CD14-positive monocyte (primary cell): ENCODE data around the gene TMED8. TPM values are rescaled to one million over a fixed set of nuclear protein-coding genes. Genes with fewer than 3 reads are reported as not detected.

Experiments
- DNase-seq, 3 donors: peaks; one replicate each; pipeline ENCODE4 v3.0.0-alpha.2; 2011 to 2022
- H2AFZ ChIP-seq: 2 replicates; pipeline ENCODE4 v1.6.0; 2012; ENCODE audit warnings: mild to moderate bottlenecking, low read depth, low read length, inconsistent platforms; ENCODE audit not compliant: insufficient read depth, poor library complexity, severe bottlenecking
- H3K27ac ChIP-seq, 2 donors: 1 replicate in 1 of 2; 2 replicates in 1 of 2; pipeline ENCODE4 v1.5.1; 2012 to 2013; ENCODE audit warnings: low read length in 2 of 2, control low read depth in 1 of 2, inconsistent platforms in 1 of 2, low read depth in 1 of 2, mild to moderate bottlenecking in 1 of 2
- H3K27me3 ChIP-seq, 2 donors: one replicate each; pipeline versions ENCODE4 v1.6.0 to v1.6.1; 2011 to 2013; ENCODE audit warnings: low read length in 2 of 2; ENCODE audit not compliant: control insufficient read depth in 2 of 2, insufficient read depth in 2 of 2
- H3K36me3 ChIP-seq, 2 donors: replicated peaks in 1 of 2; 1 replicate in 1 of 2; 2 replicates in 1 of 2; pipeline versions ENCODE4 v1.5.1 to v1.6.1; 2012 to 2013; ENCODE audit warnings: low read length in 2 of 2, control low read depth in 1 of 2, inconsistent platforms in 1 of 2, mild to moderate bottlenecking in 1 of 2; ENCODE audit not compliant: insufficient read depth in 2 of 2, control insufficient read depth in 1 of 2
- H3K4me1 ChIP-seq, 2 donors: 1 replicate in 1 of 2; 2 replicates in 1 of 2; pipeline versions ENCODE4 v1.5.1 to v1.6.1; 2012 to 2013; ENCODE audit warnings: low read length in 2 of 2, control low read depth in 1 of 2, inconsistent platforms in 1 of 2, mild to moderate bottlenecking in 1 of 2, moderate library complexity in 1 of 2; ENCODE audit not compliant: insufficient read depth in 2 of 2, control insufficient read depth in 1 of 2
- H3K4me2 ChIP-seq: replicated peaks from 2 replicates; pipeline ENCODE3; 2012; ENCODE audit warnings: low read length, moderate library complexity, mild to moderate bottlenecking; ENCODE audit not compliant: poor library complexity, severe bottlenecking; ENCODE audit errors: extremely low read depth
- H3K4me3 ChIP-seq, 3 experiments: fragments of 200-600 bp in 1 of 3; sonication (generic) in 1 of 3; replicated peaks in 1 of 3; 1 replicate in 2 of 3; 2 replicates in 1 of 3; pipeline ENCODE4 v1.5.1; 2011 to 2013; ENCODE audit warnings: low read length in 3 of 3, mild to moderate bottlenecking in 3 of 3, control low read depth in 2 of 3, low read depth in 2 of 3, inconsistent platforms in 1 of 3, moderate library complexity in 1 of 3
- H3K79me2 ChIP-seq: 2 replicates; pipeline ENCODE4 v1.6.0; 2012; ENCODE audit warnings: mild to moderate bottlenecking, control low read depth, inconsistent platforms, low read length, moderate library complexity; ENCODE audit not compliant: insufficient read depth
- H3K9ac ChIP-seq: 2 replicates; pipeline ENCODE4 v1.6.0; 2017; ENCODE audit warnings: low read length, mild to moderate bottlenecking; ENCODE audit not compliant: insufficient read depth, poor library complexity, severe bottlenecking
- H3K9me3 ChIP-seq, 2 donors: replicated peaks in 1 of 2; 1 replicate in 1 of 2; 2 replicates in 1 of 2; pipeline versions ENCODE4 v1.5.1 to v1.6.1; 2012 to 2013; ENCODE audit warnings: low read length in 2 of 2, control low read depth in 1 of 2; ENCODE audit not compliant: control insufficient read depth in 1 of 2, insufficient read depth in 1 of 2
- H4K20me1 ChIP-seq: 2 replicates; pipeline ENCODE4 v1.6.0; 2012; ENCODE audit warnings: mild to moderate bottlenecking, low read length, control low read depth, moderate library complexity; ENCODE audit not compliant: insufficient read depth
- H3K27ac Mint-ChIP-seq, 7 donors: one replicate each; pipeline ENCODE4 v1.8.0; 2020; ENCODE audit warnings: mild to moderate bottlenecking in 7 of 7, mixed read lengths in 7 of 7, moderate library complexity in 6 of 7, inconsistent platforms in 2 of 7
- H3K27me3 Mint-ChIP-seq, 3 donors: one replicate each; pipeline ENCODE4 v1.8.0; 2021 to 2022; ENCODE audit warnings: low read depth in 3 of 3, mild to moderate bottlenecking in 3 of 3, mixed read lengths in 3 of 3, moderate library complexity in 3 of 3, inconsistent platforms in 1 of 3
- H3K36me3 Mint-ChIP-seq, 2 donors: one replicate each; pipeline ENCODE4 v1.8.0; 2020; ENCODE audit warnings: mixed read lengths in 2 of 2, inconsistent platforms in 1 of 2, mild to moderate bottlenecking in 1 of 2
- H3K4me1 Mint-ChIP-seq: one replicate; pipeline ENCODE4 v1.8.0; 2020; ENCODE audit warnings: mild to moderate bottlenecking, mixed read lengths
- H3K4me3 Mint-ChIP-seq, 2 donors: one replicate each; pipeline ENCODE4 v1.8.0; 2020; ENCODE audit warnings: mild to moderate bottlenecking in 2 of 2, mixed read lengths in 2 of 2, moderate library complexity in 1 of 2
- H3K9me3 Mint-ChIP-seq, 7 donors: one replicate each; pipeline ENCODE4 v1.8.0; 2020 to 2022; ENCODE audit warnings: mixed read lengths in 7 of 7, mild to moderate bottlenecking in 6 of 7, moderate library complexity in 6 of 7, inconsistent platforms in 2 of 7
- CTCF ChIP-seq: fragments of 200-600 bp; IDR thresholded peaks from one replicate; pipeline ENCODE4 v1.8.0; 2022; ENCODE audit warnings: antibody characterized with exemption, mild to moderate bottlenecking
- WGBS: methylation state at CpG from one replicate; pipeline ENCODE4 v1.1.5; 2013; ENCODE audit warnings: missing lambda C conversion rate; ENCODE audit not compliant: insufficient coverage; 5-methylcytosine and 5-hydroxymethylcytosine counted together
- intact Hi-C, 2 donors: fragments of 100-400 bp; cut with micrococcal nuclease; formaldehyde crosslinking; loops; one replicate each; pipeline versions ENCODE4 v1.15.0 to v1.15.1; 2023
- polyA plus RNA-seq, 3 donors: library from polyadenylated mRNA; depleted of rRNA in 1 of 3; unstranded in 2 of 3; stranded (reverse) in 1 of 3; fragments of 300-500 nt in 2 of 3; fragments of >200 nt in 1 of 3; fragmentation: Illumina TruSeq in 2 of 3; gene quantifications; 1 replicate in 2 of 3; 2 replicates in 1 of 3; pipeline ENCODE4 v1.2.3, GENCODE V29; 2012 to 2021

The TMED8 gene
- polyA plus RNA-seq, 3 donors = 5.4 to 6.2 (median 6.1) TPM

GRCh38 chr14:77335576-77335975 is 41.3 kb downstream of the TMED8 start:
- Histone ChIP-seq H3K27me3 (no peaks in the 10 kb centered on the region), H2AFZ (no peak overlapping the region), H4K20me1 (no peaks in the 10 kb centered on the region), H3K9me3 (no peaks in the 10 kb centered on the region), H3K36me3 (peaks cover 22 to 57% of the 10 kb centered on the region in 2 donors), H3K79me2 (no peaks in the 10 kb centered on the region), H3K4me2 (no peak overlapping the region), H3K4me3 (no peak overlapping the region), H3K9ac (no peak overlapping the region), H3K4me1 (no peaks in the 10 kb centered on the region), H3K27ac (no peak overlapping the region)
- Mint-ChIP-seq H3K27ac (no peak overlapping the region), H3K9me3 (no peaks in the 10 kb centered on the region), H3K36me3 (peaks cover 40 to 49% of the 10 kb centered on the region in 2 donors), H3K4me3 (no peak overlapping the region), H3K27me3 (peaks cover 0 to 1% (median 0%) of the 10 kb centered on the region in 3 donors), H3K4me1 (no peaks in the 10 kb centered on the region)
- no peak for DNase-seq
- intact Hi-C loops = no loop called here
- no CpG with 5 or more reads among the region's 3 CpGs for WGBS
- TF ChIP-seq CTCF = no peak

- TF ChIP-seq CTCF = no peak
- H3K4me3 Mint-ChIP-seq = no peak overlapping the region
- 96% methylated on average over 3 of the region's 7 CpGs for WGBS
Measured at GRCh38 chr14:77329872-77330271, 47.0 kb downstream of the TMED8 start.

More at GRCh38 chr14:77329872-77330271, 47.0 kb downstream of the TMED8 start:
- no peak overlapping the region for H3K4me2 ChIP-seq
- H4K20me1 ChIP-seq = no peaks in the 10 kb centered on the region
- H3K27ac Mint-ChIP-seq = peak overlapping the region in 1 of 7 donors; percentile 62
- H3K36me3 ChIP-seq = peaks cover 0 to under 1% of the 10 kb centered on the region in 2 donors
- H3K9ac ChIP-seq = no peak overlapping the region
- H3K79me2 ChIP-seq = no peaks in the 10 kb centered on the region
- no peaks in the 10 kb centered on the region for H3K9me3 Mint-ChIP-seq
- no peak overlapping the region for H3K27ac ChIP-seq
- peaks cover 0 to 1% (median 0%) of the 10 kb centered on the region in 3 donors for H3K27me3 Mint-ChIP-seq
- H3K9me3 ChIP-seq = no peaks in the 10 kb centered on the region
- no peak overlapping the region for H3K4me3 ChIP-seq
- intact Hi-C loops = loop anchor here in 1 of 2 donors (10.0 kb wide), 1 partner anchor 455 kb away; no protein-coding TSS in a partner anchor
- H3K4me1 ChIP-seq = no peaks in the 10 kb centered on the region
- H3K27me3 ChIP-seq = no peaks in the 10 kb centered on the region
- peaks cover 6 to 9% of the 10 kb centered on the region in 2 donors for H3K36me3 Mint-ChIP-seq
- no peak for DNase-seq
- H3K4me1 Mint-ChIP-seq = no peaks in the 10 kb centered on the region
- H2AFZ ChIP-seq = no peak overlapping the region
